Lower leg skin (tissue), 4 donors: ENCODE data around the gene DEDD2. TPM values are rescaled to one million over a fixed set of nuclear protein-coding genes. Genes with fewer than 3 reads are reported as not detected.

Experiments used
- DNase-seq, 2 donors: peaks; one replicate each; pipeline ENCODE4 v3.0.0-alpha.2; 2019; ENCODE audit warnings: low spot score in 2 of 2
- H3K4me3 ChIP-seq: fragments of 200-600 bp; sonication (generic); 2 replicates; pipeline ENCODE4 v1.5.1; 2017; ENCODE audit warnings: mild to moderate bottlenecking, low read depth; ENCODE audit not compliant: poor library complexity, severe bottlenecking
- POLR2A ChIP-seq, 2 donors: fragments of 450-650 bp; IDR thresholded peaks; one replicate each; pipeline ENCODE4 v1.6.1; 2016 to 2017; ENCODE audit warnings: antibody characterized with exemption in 2 of 2, mild to moderate bottlenecking in 1 of 2, moderate library complexity in 1 of 2
- WGBS, 2 donors: methylation state at CpG; one replicate each; pipeline ENCODE4 v1.1.5; 2018; 5-methylcytosine and 5-hydroxymethylcytosine counted together
- intact Hi-C: fragments of 100-400 bp; cut with DNase I; formaldehyde crosslinking; loops from one replicate; pipeline ENCODE4 v1.15.0; 2023; ENCODE audit warnings: low total_unique reads
- total RNA-seq, 4 donors: library from RNA; depleted of rRNA; stranded (reverse); fragments of >200 nt; gene quantifications; one replicate each; pipeline ENCODE4 v1.1.0, GENCODE V29; 2016
- TF ChIP-seq, protein P1 (sequence below), 3 donors: fragments of 450-650 bp; IDR thresholded peaks; one replicate each; pipeline ENCODE4 v1.5.1; 2016; ENCODE audit warnings: antibody characterized with exemption in 3 of 3, mild to moderate bottlenecking in 3 of 3, moderate library complexity in 2 of 3

Gene DEDD2
- total RNA-seq, 4 donors from 2014 or later, result 82.9 to 135 (median 93.5) TPM

DNA sequence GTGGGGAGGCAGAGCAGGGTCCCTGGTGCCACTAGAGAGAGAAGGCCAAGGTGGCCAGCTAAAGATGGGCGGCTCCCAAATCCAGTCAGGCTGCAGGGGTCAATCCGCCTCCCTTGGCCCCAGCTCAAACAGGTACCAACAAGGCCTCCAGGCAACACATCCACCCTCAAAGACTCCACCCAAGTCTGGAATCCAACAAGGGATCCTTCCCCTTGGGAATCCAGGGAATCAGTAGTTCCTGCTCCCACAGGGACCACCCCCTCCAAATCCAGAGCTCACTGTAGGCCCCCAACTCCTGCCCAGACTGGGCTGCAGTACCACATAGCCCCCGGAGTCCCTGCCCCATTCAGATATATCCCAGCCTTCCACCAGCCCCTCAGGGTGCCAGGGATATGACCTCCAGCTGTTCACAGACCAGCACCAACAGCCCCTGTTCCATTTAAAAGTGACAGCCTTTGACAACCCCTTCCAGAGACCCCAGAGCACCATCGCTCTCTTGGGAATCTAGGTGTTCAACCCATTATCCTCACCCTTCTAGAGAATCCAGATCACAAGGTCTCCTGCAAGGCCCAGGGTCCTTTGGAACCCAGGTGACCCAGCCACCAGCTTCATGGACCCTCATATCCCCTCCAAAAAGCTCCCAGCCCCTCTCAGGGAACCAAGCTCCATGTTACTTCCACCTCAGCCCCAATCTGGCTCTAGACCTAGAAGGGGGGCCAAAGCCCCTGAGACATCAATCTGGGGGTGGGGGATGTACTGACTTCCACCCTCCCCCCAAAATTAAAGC, 34.3 kb upstream of the DEDD2 start:
- DNase-seq, result no peak
- no peak overlapping the region for H3K4me3 ChIP-seq
- intact Hi-C loops, result no loop called here
- TF ChIP-seq POLR2A (IDR thresholded peaks at IDR 0.05), result no peak
- TF ChIP-seq, protein P1, sequence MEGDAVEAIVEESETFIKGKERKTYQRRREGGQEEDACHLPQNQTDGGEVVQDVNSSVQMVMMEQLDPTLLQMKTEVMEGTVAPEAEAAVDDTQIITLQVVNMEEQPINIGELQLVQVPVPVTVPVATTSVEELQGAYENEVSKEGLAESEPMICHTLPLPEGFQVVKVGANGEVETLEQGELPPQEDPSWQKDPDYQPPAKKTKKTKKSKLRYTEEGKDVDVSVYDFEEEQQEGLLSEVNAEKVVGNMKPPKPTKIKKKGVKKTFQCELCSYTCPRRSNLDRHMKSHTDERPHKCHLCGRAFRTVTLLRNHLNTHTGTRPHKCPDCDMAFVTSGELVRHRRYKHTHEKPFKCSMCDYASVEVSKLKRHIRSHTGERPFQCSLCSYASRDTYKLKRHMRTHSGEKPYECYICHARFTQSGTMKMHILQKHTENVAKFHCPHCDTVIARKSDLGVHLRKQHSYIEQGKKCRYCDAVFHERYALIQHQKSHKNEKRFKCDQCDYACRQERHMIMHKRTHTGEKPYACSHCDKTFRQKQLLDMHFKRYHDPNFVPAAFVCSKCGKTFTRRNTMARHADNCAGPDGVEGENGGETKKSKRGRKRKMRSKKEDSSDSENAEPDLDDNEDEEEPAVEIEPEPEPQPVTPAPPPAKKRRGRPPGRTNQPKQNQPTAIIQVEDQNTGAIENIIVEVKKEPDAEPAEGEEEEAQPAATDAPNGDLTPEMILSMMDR (IDR thresholded peaks at IDR 0.05), result no peak
- 54 to 58% methylated on average over 4 of the region's 4 CpGs for WGBS, 2 donors

DNA sequence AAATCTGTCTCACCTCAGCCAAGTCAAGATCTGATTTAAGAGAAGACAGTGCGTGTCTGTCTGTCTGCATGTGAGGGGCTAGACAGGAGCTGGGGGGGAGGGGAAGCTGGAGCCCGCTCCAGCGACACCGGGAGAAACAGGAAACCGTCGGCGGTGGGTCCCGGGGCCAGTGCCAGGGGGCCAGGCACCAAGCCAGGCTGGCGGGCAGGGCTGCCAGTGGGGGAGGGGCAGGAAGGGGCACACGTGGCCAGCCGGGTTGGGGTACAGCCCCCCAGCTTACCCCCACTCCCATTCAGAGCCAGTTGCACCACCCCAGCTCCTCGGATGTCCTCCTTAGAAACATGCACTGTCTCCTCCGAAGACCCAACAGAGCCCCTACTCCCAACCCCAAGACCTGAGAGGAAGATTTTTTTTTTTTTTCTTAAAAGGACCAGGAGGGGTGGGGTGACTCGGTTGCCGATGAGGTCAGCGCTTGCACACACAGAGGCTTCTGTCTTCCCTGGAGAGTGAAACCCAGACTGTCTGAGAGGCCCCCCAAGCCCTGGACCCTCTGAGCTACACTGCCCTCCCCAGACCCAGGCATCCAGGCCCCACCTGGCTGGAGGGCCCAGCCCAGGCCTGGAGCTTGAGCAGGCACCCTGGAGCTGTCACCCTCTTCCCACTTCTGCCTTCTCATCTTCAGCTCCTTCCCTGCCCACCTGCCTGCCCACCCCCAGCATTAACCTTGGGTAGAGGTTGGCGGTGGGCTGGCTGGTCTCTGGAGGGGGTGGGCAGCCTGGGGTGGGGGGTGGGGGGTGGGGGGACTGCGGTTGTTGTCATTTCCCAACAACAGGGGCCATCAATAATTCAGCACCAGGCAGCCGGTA, 33.4 kb upstream of the DEDD2 start:
- intact Hi-C loops, result no loop called here
- H3K4me3 ChIP-seq, result no peak overlapping the region
- no peak for TF ChIP-seq POLR2A (IDR thresholded peaks at IDR 0.05)
- peak in 1 of 2 donors; percentile 37 for DNase-seq
- WGBS, 2 donors, result 9 to 13% methylated on average over 19 of the region's 19 CpGs

DNA sequence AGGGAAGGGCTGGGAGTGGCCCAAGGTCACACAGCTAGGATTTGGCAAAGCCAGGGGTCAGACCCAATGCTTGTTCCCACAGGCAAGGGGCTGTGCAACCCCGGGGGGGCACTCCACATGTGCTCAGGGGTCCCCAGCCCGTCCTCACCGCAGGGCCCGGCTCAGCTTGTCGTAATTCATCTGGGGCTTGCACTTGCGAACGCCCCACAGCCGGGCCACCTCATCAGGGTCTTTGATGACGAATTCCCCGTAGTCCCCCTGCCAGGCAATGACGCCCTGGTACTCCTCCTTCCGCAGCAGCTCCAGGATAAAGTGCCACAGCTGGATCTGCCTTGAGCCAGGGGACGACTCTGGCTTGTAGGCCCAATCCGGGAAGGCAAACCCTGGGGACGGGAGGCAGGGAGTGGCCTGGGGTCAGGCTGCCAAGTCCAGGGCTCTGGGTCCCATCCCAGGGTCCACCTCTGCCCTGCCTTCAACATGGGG, 32.7 kb upstream of the DEDD2 start:
- WGBS, 2 donors, result 43 to 46% methylated on average over 15 of the region's 15 CpGs
- no peak overlapping the region for H3K4me3 ChIP-seq
- peak; percentile 18 to 91 for DNase-seq
- intact Hi-C loops, result no loop called here
- TF ChIP-seq POLR2A (IDR thresholded peaks at IDR 0.05), result no peak
- TF ChIP-seq, protein P1 (IDR thresholded peaks at IDR 0.05), result no peak

DNA sequence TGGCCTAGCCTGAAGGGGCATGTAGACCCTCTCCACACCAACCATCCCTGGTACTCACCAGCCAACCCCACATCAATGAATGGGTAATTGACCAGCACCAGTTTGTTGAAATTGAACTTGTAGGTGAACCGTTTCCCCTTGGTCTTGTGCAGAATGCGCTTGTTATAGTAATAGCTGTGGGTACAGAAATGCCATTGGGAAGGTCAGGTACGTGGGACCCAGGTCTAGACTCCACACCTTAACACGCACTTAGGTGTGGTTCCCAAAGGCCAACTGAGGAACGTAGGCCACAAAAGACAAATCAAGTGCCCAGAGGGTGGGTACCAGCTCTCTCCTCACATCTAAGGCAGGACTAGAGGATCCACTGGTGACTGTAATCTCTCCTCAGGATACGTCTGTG, 32.3 kb upstream of the DEDD2 start:
- intact Hi-C loops, result loop anchor here (10.0 kb wide), 1 partner anchor 45 kb away; no protein-coding TSS in a partner anchor
- 69 to 88% methylated on average over 6 of the region's 6 CpGs for WGBS, 2 donors
- H3K4me3 ChIP-seq, result no peak overlapping the region
- no peak for TF ChIP-seq POLR2A (IDR thresholded peaks at IDR 0.05)
- TF ChIP-seq, protein P1 (IDR thresholded peaks at IDR 0.05), result no peak
- DNase-seq, result no peak

DNA sequence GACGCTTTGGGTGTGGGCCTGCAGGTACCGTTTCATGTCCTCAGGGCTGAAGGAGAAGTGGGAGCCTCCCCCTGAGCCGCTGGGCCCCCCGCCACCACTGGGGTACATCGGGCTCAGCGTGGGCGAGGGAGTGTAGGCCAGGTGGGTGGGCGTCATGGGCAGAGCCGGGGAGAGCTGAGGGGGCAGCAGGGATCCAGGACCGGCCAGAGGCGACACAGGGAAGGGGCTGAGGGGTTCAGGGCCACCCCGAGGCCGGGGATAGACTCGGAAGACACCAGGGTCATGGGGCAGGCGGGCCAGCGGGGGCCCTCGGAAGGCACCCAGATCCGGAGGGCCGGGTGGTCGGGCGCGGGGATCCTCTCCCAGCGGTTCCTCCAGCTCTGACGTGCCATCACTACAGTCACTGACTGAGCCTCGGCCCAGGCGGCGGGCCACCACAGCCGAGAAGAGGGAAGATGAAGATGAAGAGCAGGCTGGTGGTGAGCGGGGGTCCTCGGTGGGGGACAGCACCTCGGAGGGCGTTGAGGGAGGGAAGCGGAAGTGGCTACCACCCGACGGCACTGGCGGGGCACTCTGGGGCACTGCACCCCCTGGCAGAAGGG, 31.8 kb upstream of the DEDD2 start:
- DNase-seq, result no peak
- intact Hi-C loops, result loop anchor here (10.0 kb wide), 1 partner anchor 46 kb away; no protein-coding TSS in a partner anchor
- WGBS, 2 donors, result 74% methylated on average over 34 to 35 of the region's 36 CpGs
- no peak overlapping the region for H3K4me3 ChIP-seq
- TF ChIP-seq, protein P1 (IDR thresholded peaks at IDR 0.05), result no peak
- TF ChIP-seq POLR2A (IDR thresholded peaks at IDR 0.05), result no peak
